Neural cell (in vitro differentiated cells): ENCODE results near the gene CBL. TPM values are rescaled to one million over a fixed set of nuclear protein-coding genes. Genes with fewer than 3 reads are reported as not detected.
A peak's percentile ranks its signal among the peaks of the same experiment; 100 is the strongest.

ENCODE experiments used
- H2AFZ ChIP-seq: fragments of 200-600, 300-800 bp; sonication (generic), shearing (Covaris generic); 2 replicates; pipeline ENCODE4 v1.6.0; 2014; ENCODE audit warnings: low read depth, mild to moderate bottlenecking, antibody characterized with exemption, low read length, moderate library complexity
- H3F3A ChIP-seq: fragments of 200-600 bp; shearing (Covaris generic); 2 replicates; pipeline ENCODE4 v1.6.1; 2016; ENCODE audit warnings: mild to moderate bottlenecking, moderate library complexity, mixed read lengths, antibody characterized with exemption, low read length; ENCODE audit not compliant: insufficient read depth, poor library complexity, severe bottlenecking
- H3K27ac ChIP-seq: fragments of 200-600, 300-800 bp; sonication (generic), shearing (Covaris generic); 2 replicates; pipeline ENCODE4 v1.5.1; 2014; ENCODE audit warnings: mild to moderate bottlenecking, low read length, moderate library complexity
- H3K27me3 ChIP-seq: fragments of 300-800, 200-600 bp; sonication (generic), shearing (Covaris generic); 2 replicates; pipeline ENCODE4 v1.6.0; 2014; ENCODE audit warnings: mild to moderate bottlenecking, low read depth, low read length, moderate library complexity; ENCODE audit not compliant: insufficient read depth
- H3K36me3 ChIP-seq: fragments of 300-800, 200-600 bp; sonication (generic), shearing (Covaris generic); 2 replicates; pipeline ENCODE4 v1.5.1; 2014; ENCODE audit warnings: mild to moderate bottlenecking, antibody characterized with exemption, low read length, moderate library complexity; ENCODE audit not compliant: insufficient read depth
- H3K4me2 ChIP-seq: fragments of 300-800, 200-600 bp; sonication (generic), shearing (Covaris generic); 2 replicates; pipeline ENCODE4 v1.6.0; 2014; ENCODE audit warnings: mild to moderate bottlenecking, low read length
- H3K4me3 ChIP-seq: fragments of 300-800, 200-600 bp; sonication (generic), shearing (Covaris generic); 2 replicates; pipeline ENCODE4 v1.5.1; 2014; ENCODE audit warnings: mild to moderate bottlenecking, low read length, moderate library complexity
- H3K79me2 ChIP-seq: fragments of 200-600 bp; shearing (Covaris generic); replicated peaks from 2 replicates; pipeline ENCODE4 v1.6.0; 2014; ENCODE audit warnings: mild to moderate bottlenecking, low read length, moderate library complexity; ENCODE audit not compliant: insufficient read depth
- H3K9ac ChIP-seq: fragments of 300-800, 200-600 bp; sonication (generic), shearing (Covaris generic); 2 replicates; pipeline ENCODE4 v1.6.1; 2016; ENCODE audit warnings: mild to moderate bottlenecking, low read length, mixed read lengths
- H3K9me2 ChIP-seq: fragments of 200-600 bp; shearing (Covaris generic); 2 replicates; pipeline ENCODE4 v1.6.1; 2016; ENCODE audit warnings: mild to moderate bottlenecking, low read length, mixed read lengths; ENCODE audit not compliant: insufficient read depth
- H3K9me3 ChIP-seq: fragments of 200-600, 300-800 bp; sonication (generic), shearing (Covaris generic); 2 replicates; pipeline ENCODE4 v1.6.1; 2016; ENCODE audit warnings: mild to moderate bottlenecking, mixed run types, low read length, moderate library complexity, mixed read lengths
- H4K20me1 ChIP-seq: fragments of 200-600 bp; shearing (Covaris generic); 2 replicates; pipeline ENCODE4 v1.6.1; 2016; ENCODE audit warnings: mild to moderate bottlenecking, mixed run types; ENCODE audit not compliant: insufficient read depth
- CTCF ChIP-seq: fragments of 450-650 bp; IDR thresholded peaks from 2 replicates; pipeline ENCODE4 v1.5.1; 2014; ENCODE audit warnings: antibody characterized with exemption, mild to moderate bottlenecking, moderate library complexity; ENCODE audit not compliant: poor library complexity, severe bottlenecking
- EP300 ChIP-seq: fragments of 450-650 bp; conservative IDR thresholded peaks from 2 replicates; pipeline ENCODE4 v1.6.1; 2014; ENCODE audit warnings: antibody characterized with exemption, mild to moderate bottlenecking, moderate library complexity; ENCODE audit not compliant: poor library complexity, severe bottlenecking
- EZH2 ChIP-seq: fragments of 200-600, 300-800 bp; shearing (Covaris generic), sonication (generic); IDR thresholded peaks from 2 replicates; pipeline ENCODE4 v1.6.1; 2014; ENCODE audit warnings: antibody characterized with exemption, low read length, borderline replicate concordance, mild to moderate bottlenecking; ENCODE audit not compliant: insufficient read depth, poor library complexity, severe bottlenecking
- MXI1 ChIP-seq: fragments of 450-650 bp; conservative IDR thresholded peaks from 2 replicates; pipeline ENCODE4 v1.6.1; 2014; ENCODE audit warnings: antibody characterized with exemption, mild to moderate bottlenecking; ENCODE audit not compliant: poor library complexity, severe bottlenecking
- POLR2AphosphoS5 ChIP-seq: IDR thresholded peaks from 2 replicates; pipeline ENCODE4 v1.6.1; 2012
- RAD21 ChIP-seq: fragments of 450-650 bp; conservative IDR thresholded peaks from 2 replicates; pipeline ENCODE4 v1.6.1; 2014; ENCODE audit warnings: antibody characterized with exemption, mild to moderate bottlenecking, moderate library complexity
- SMC3 ChIP-seq: fragments of 450-650 bp; conservative IDR thresholded peaks from 2 replicates; pipeline ENCODE4 v1.6.1; 2014; ENCODE audit warnings: antibody characterized with exemption, mild to moderate bottlenecking, moderate library complexity; ENCODE audit not compliant: poor library complexity
- TAF1 ChIP-seq: IDR thresholded peaks from 2 replicates; pipeline ENCODE4 v1.6.1; 2012; ENCODE audit warnings: low read depth
- polyA plus RNA-seq: library from polyadenylated mRNA; depleted of rRNA; stranded (reverse); fragments of >200 nt; gene quantifications from 2 replicates; pipeline ENCODE4 v1.2.3, GENCODE V29; 2014

The CBL gene
- polyA plus RNA-seq, 1 donor from 2014 or later: 10.5 TPM

DNA sequence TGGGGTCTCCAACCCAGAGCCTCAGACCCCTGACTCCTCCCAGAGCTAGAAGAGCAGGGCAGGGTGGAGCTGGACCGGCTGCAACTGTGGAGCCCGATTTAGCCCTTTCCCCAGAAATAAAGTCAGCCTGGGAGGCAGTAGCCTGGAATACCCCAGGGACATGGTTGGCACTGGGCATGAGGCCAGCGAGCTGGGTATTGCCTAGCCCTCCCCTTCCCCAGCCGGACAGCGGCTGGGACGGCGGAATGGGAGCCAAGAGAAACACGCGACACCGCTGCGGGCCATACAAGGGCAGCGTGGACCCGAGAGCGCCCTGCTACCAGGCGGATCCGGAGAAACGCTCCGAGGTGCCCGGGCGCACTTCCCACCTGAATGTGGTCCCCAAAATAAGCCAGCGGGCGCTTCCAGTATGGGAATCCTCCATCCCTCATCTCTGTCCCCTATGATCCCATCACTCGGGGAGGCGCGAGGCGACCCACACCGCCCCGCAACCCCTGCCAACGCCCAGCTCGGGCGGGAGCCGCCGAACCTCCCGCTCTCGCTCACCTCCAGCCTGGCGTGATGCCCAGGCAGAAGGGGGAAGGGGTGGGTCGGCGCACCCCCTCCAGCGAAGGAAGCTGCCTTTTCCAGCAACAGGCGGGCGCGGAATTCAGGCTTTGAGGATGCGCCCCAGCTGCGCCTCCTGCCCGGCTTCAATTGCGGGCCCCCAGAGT lies 110.0 kb downstream of the CBL start:
- TF ChIP-seq TAF1: no peak
- peak; percentile 29 for TF ChIP-seq EZH2
- H3K27ac ChIP-seq: no peak overlapping the region

DNA sequence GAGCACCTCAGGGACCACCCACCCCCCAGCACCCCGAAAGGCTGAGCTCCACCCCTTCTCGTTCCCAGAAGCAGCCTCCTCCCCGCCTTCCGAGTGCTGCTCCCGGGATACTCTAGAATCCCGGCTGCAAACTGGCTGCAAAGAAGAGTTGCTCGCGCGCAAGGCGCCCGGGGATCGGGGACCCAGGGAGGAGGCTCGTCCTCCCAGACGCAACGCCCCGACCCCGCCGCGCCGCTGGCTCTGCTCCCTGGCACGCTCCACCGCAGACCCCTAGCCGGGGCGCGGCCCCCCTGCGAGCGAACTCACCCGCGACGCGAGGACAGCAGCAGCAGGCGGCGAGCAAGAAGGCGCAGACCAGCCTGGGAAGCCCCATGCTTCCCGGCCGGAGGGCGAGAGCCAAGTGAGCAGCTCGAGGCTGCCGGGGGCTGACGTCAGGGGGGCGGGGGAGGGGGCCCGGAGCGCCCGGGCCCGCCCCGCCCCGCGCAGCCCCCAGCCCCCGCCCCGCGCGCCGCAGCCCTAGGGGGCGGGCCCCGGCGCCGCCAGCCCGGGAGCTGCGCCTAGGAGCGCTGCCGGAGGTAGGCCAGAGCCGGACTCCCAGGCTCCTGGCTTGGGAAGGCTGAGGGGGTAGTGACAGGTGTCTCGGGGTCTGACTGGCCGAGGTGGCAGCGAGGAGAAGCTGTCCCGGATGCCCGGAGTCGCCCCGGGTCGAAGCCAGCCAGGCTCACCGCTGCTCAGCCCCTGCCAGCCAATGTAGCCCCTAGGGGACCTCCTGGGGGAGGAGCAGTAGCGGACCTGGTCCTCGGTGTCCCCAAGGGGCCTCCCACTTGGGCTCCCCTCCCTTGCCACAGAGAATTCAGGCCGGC lies 110.8 kb downstream of the CBL start, which contains the start of gene MCAM:
Gene MCAM (minus strand): TSS at position 402 of the 863 bp plus-strand sequence. CDS start 29 bp downstream, at position 373.
- Histone ChIP-seq H3F3A (no peaks in the 10 kb centered on the region), H3K27me3 (peaks cover 29% of the 10 kb centered on the region), H3K4me3 (peak within 1 kb of the TSS; percentile 78), H3K9me2 (no peaks in the 10 kb centered on the region), H3K79me2 (no peaks in the 10 kb centered on the region), H2AFZ (peak within 1 kb of the TSS; percentile 33), H3K4me2 (peak within 1 kb of the TSS; percentile 62), H3K27ac (no peak within 1 kb of the TSS), H3K9me3 (no peaks in the 10 kb centered on the region), H3K36me3 (no peaks in the 10 kb centered on the region), H3K9ac (peak within 1 kb of the TSS; percentile 50), H4K20me1 (no peaks in the 10 kb centered on the region)
- TF ChIP-seq TAF1 (no peak), CTCF (no peak), EP300 (no peak), POLR2AphosphoS5 (no peak), RAD21 (no peak), SMC3 (no peak), MXI1 (no peak)

More for the DNA sequence above, 110.0 kb downstream of the CBL start:
- H3K9me3 ChIP-seq: no peaks in the 10 kb centered on the region
- H3K4me3 ChIP-seq: peak overlapping the region; percentile 78
- no peaks in the 10 kb centered on the region for H3K36me3 ChIP-seq
- peaks cover 29% of the 10 kb centered on the region for H3K27me3 ChIP-seq
- H3K79me2 ChIP-seq: no peaks in the 10 kb centered on the region
- no peaks in the 10 kb centered on the region for H4K20me1 ChIP-seq
- peak overlapping the region; percentile 62 for H3K4me2 ChIP-seq
- H3F3A ChIP-seq: no peaks in the 10 kb centered on the region
- peak overlapping the region; percentile 33 for H2AFZ ChIP-seq
- H3K9me2 ChIP-seq: no peaks in the 10 kb centered on the region
- H3K9ac ChIP-seq: peak overlapping the region; percentile 50

DNA sequence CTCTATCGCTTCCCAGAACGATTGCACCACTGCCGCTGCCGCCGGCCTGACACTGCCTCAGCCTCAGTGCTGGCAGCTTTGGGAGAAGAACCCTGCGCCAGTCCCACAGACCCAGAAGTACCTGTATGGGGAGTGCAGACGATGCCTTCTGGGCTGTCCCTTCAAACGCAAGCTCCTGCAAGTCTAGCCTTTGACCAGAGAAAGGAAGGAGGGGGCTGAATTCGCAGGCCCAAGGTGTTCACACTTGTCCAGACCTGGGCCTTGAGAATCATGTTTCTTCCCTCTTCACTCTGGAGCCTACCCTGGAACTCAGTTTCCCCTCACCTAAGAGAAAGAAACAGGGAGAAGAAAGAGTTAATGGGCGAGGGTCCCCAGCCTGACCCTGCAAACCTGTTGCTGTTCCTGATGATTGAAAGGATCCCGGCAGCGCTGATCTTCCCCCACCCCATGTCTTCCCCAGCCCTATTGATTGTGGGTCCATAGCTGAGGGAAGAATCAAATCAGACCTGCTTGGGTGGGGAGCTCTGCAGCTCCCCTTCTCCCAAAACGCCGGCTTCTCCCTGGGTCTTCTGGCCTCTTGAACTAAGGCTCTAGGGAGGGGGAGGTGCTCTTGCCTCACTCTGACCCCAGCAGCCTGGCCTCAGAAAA lies 111.6 kb downstream of the CBL start:
- H2AFZ ChIP-seq: no peak overlapping the region
- no peaks in the 10 kb centered on the region for H4K20me1 ChIP-seq
- no peaks in the 10 kb centered on the region for H3K9me3 ChIP-seq
- H3K79me2 ChIP-seq: no peaks in the 10 kb centered on the region
- H3K27ac ChIP-seq: no peak overlapping the region
- no peak overlapping the region for H3K9ac ChIP-seq
- peaks cover 29% of the 10 kb centered on the region for H3K27me3 ChIP-seq
- H3K9me2 ChIP-seq: no peaks in the 10 kb centered on the region
- peak overlapping the region; percentile 78 for H3K4me3 ChIP-seq
- no peaks in the 10 kb centered on the region for H3F3A ChIP-seq
- H3K36me3 ChIP-seq: no peaks in the 10 kb centered on the region
- H3K4me2 ChIP-seq: no peak overlapping the region
- TF ChIP-seq CTCF: no peak
- no peak for TF ChIP-seq SMC3
